GM06990 (cell line): ENCODE results near the gene SFT2D3.

ENCODE experiments used
- DNase-seq: peaks from one replicate; pipeline ENCODE4 v3.0.0-alpha.2; 2011; ENCODE audit not compliant: insufficient read length; ENCODE audit errors: extremely low read depth
- H3K27me3 ChIP-seq: replicated peaks from 2 replicates; pipeline ENCODE4 v1.6.0; 2011; ENCODE audit warnings: low read length; ENCODE audit not compliant: control insufficient read depth, insufficient read depth
- H3K36me3 ChIP-seq: 2 replicates; pipeline ENCODE4 v1.5.1; 2011; ENCODE audit warnings: low read length; ENCODE audit not compliant: control insufficient read depth, insufficient read depth
- H3K4me3 ChIP-seq: replicated peaks from 2 replicates; pipeline ENCODE4 v1.5.1; 2011; ENCODE audit warnings: low read depth, mild to moderate bottlenecking, control low read depth, low read length
- TF ChIP-seq, protein P1 (sequence below): IDR thresholded peaks from 2 replicates; pipeline ENCODE4 v1.5.1; 2011; ENCODE audit warnings: low read length, control low read depth, mild to moderate bottlenecking, inconsistent platforms; ENCODE audit not compliant: insufficient read depth, poor library complexity, severe bottlenecking

The SFT2D3 gene

DNA sequence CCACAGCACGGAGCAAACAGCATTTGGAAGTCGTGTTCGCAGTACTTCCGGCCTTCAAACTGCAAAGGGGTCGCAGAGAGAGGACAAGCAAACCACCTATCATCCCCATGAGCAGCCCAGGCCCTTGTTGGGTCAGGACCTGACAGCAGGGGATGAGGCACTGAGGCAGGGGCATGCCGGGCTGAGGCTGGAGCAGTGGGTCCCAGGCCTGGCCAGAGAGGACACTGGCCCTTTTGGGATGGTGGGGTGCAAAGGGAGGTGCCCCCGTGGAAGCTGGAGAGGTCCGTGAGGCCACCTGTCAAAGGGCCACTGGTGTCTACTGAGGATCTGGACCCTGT, 46.5 kb upstream of the SFT2D3 start:
- Histone ChIP-seq H3K36me3 (no peaks in the 10 kb centered on the region), H3K4me3 (no peak overlapping the region), H3K27me3 (0 out of 2 replicates have a peak, but pooled peaks cover 2% of the 10 kb centered on the region)
- TF ChIP-seq, protein P1, sequence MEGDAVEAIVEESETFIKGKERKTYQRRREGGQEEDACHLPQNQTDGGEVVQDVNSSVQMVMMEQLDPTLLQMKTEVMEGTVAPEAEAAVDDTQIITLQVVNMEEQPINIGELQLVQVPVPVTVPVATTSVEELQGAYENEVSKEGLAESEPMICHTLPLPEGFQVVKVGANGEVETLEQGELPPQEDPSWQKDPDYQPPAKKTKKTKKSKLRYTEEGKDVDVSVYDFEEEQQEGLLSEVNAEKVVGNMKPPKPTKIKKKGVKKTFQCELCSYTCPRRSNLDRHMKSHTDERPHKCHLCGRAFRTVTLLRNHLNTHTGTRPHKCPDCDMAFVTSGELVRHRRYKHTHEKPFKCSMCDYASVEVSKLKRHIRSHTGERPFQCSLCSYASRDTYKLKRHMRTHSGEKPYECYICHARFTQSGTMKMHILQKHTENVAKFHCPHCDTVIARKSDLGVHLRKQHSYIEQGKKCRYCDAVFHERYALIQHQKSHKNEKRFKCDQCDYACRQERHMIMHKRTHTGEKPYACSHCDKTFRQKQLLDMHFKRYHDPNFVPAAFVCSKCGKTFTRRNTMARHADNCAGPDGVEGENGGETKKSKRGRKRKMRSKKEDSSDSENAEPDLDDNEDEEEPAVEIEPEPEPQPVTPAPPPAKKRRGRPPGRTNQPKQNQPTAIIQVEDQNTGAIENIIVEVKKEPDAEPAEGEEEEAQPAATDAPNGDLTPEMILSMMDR: no peak
- DNase-seq: no peak

DNA sequence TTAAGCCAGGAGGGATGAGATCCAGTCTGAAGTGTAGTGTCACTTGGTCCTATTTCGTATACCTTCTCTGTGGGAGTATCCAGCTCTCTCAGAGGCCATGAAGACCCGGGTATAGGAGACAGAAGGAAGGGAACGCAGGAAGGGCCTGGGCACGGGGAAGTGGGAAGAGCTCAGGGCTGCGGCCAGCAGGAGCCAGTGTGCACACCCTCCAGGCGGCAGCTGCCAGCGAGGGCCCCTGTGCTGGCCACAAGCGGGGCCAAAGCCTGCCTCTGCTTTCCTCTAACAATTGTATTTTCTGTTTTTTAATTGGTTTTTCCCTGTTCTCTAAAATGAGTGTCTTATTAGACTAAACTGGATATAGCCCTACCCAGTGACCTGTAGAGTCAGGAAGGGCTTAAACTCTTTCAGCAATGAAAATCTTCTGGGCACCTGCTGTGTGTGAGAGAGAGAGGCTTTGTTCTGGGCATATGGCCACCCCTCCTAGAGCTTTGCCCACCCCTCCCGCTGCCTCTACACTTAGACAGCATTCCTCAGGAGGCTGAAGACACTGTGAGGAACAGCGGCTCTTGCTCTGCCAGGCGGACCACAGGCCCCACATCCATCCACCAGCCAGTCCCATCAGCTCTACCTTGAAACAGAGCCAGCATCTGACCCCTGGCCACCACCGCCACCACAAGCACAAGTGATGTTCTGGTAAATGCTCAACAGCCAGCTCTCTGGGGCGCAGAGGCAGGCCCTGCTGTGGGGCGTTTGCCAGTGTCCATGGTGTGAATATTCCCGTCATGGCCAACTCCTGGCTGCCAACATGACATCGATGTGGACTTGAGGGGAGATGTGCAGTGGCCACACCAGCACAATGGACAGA, 45.9 kb upstream of the SFT2D3 start:
- TF ChIP-seq, protein P1: no peak
- Histone ChIP-seq H3K4me3 (no peak overlapping the region), H3K36me3 (no peaks in the 10 kb centered on the region), H3K27me3 (0 out of 2 replicates have a peak, but pooled peaks cover 2% of the 10 kb centered on the region)
- DNase-seq: no peak

DNA sequence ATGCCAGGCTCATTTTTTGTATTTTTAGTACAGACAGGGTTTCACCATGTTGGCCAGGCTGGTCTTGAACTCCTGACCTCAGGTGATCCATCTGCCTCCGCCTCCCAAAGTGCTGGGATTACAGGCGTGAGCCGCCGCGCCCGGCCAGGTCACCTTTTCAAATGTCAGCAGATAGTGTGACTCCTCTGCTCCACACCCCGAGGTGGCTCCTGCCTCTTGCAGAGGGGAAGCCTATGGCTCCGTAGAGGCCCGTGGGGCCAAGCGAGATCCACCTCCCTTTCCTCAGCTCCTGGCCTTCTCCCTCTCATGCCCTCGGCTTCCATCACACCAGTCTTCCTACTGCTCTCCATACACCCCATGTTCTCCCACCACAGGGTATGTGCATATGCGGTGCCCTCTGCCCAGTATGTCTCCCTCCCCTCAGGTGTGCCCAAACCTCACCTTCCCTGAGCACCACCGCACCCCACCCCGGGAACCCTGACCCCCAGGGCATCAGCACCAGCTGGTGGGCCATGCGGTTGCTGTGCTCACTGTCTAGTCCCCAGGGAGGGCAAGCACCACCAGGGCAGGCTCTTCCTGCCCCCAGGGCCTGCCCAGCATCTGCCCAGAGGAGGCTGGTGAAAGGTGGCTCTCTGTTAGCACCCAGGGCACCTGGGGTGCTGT, 44.6 kb upstream of the SFT2D3 start:
- Histone ChIP-seq H3K27me3 (0 out of 2 replicates have a peak, but pooled peaks cover 2% of the 10 kb centered on the region), H3K4me3 (no peak overlapping the region), H3K36me3 (no peaks in the 10 kb centered on the region)
- TF ChIP-seq, protein P1: no peak
- no peak for DNase-seq

DNA sequence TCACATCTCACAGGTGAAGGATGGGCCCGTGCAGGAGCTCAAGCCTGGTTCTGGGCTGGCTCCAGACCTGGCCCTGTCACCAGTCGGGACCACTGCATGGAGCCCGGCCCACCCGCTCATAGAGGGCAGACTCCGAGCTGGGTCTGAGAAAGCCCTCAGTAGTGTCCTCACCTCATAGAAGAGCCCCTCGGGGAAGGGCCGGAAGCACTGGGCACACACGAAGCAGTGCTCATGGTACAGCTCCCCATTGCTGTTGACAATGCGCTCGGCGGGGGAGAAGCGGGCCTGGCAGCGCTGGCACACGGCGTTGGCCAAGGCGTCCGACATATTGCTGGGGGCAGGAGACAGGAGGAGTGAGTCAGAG, 44.1 kb upstream of the SFT2D3 start:
- Histone ChIP-seq H3K36me3 (no peaks in the 10 kb centered on the region), H3K4me3 (no peak overlapping the region), H3K27me3 (0 out of 2 replicates have a peak, but pooled peaks cover 2% of the 10 kb centered on the region)
- TF ChIP-seq, protein P1: no peak
- no peak for DNase-seq

DNA sequence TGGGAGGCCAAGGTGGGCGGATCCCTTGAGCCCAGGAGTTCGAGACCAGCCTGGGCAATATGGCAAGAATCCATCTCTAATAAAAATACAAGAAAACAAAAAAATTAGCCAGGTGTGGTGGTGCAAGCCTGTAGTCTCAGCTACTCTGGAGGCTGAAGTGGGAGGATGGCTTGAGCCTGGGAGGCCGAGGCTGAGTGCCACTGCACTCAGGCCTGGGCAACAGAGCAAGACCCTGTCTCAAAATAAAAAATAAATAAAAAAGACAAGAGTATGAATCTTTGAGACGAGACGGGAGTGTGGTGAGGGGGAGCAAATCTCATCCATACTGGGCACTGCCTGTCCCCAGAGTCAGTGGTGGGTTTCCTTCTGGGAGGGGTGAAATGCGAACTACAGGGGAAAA, 43.2 kb upstream of the SFT2D3 start:
- TF ChIP-seq, protein P1: no peak
- peaks cover under 1% of the 10 kb centered on the region; the same call in 1 of the 2 replicates for H3K27me3 ChIP-seq
- no peak for DNase-seq
- H3K4me3 ChIP-seq: no peak overlapping the region
- H3K36me3 ChIP-seq: no peaks in the 10 kb centered on the region
